Neuronal stem cell (in vitro differentiated cells): Measurements from ENCODE around the gene THSD1.
"Not testable (repeated sequence)": the region's sequence is repeated elsewhere in the genome, so short reads cannot be mapped to it uniquely, and the experiment has no call there.

ENCODE experiments used
- DNase-seq: peaks from one replicate; pipeline ENCODE4 v3.0.0-alpha.2; 2013; ENCODE audit warnings: low spot score
- H2AFZ ChIP-seq: one replicate; pipeline ENCODE4 v1.6.1; 2013; ENCODE audit warnings: mild to moderate bottlenecking, low read length, inconsistent platforms
- H2AK5ac ChIP-seq: 2 replicates; pipeline ENCODE4 v1.6.1; 2013; ENCODE audit warnings: low read depth, mild to moderate bottlenecking, inconsistent platforms, low read length, moderate library complexity, mixed read lengths
- H2BK120ac ChIP-seq: 2 replicates; pipeline ENCODE4 v1.6.1; 2013; ENCODE audit warnings: low read depth, mild to moderate bottlenecking, inconsistent platforms, low read length, moderate library complexity, mixed read lengths
- H2BK12ac ChIP-seq: one replicate; pipeline ENCODE4 v1.6.1; 2013; ENCODE audit warnings: low read length, inconsistent platforms
- H2BK15ac ChIP-seq: 2 replicates; pipeline ENCODE4 v1.6.1; 2013; ENCODE audit warnings: mild to moderate bottlenecking, low read length, inconsistent platforms, mixed read lengths
- H2BK5ac ChIP-seq: one replicate; pipeline ENCODE4 v1.6.1; 2013; ENCODE audit warnings: inconsistent platforms, mild to moderate bottlenecking, low read length, moderate library complexity
- H3K14ac ChIP-seq: one replicate; pipeline ENCODE4 v1.6.1; 2013; ENCODE audit warnings: low read length, inconsistent platforms
- H3K18ac ChIP-seq: 2 replicates; pipeline ENCODE4 v1.6.1; 2013; ENCODE audit warnings: low read length, inconsistent platforms
- H3K23ac ChIP-seq: 2 replicates; pipeline ENCODE4 v1.6.1; 2013; ENCODE audit warnings: low read depth, mild to moderate bottlenecking, mixed read lengths, low read length, inconsistent platforms; ENCODE audit not compliant: poor library complexity
- H3K27ac ChIP-seq: replicated peaks from 3 replicates; pipeline ENCODE4 v1.5.1; 2013; ENCODE audit warnings: low read length, inconsistent platforms
- H3K27me3 ChIP-seq, 3 experiments: 2 replicates each; pipeline ENCODE4 v1.6.1; 2013; ENCODE audit warnings: low read length in 3 of 3, mild to moderate bottlenecking in 2 of 3, inconsistent platforms in 1 of 3, low read depth in 1 of 3, mixed read lengths in 1 of 3, moderate library complexity in 1 of 3; ENCODE audit not compliant: control insufficient read depth in 3 of 3, insufficient read depth in 3 of 3
- H3K36me3 ChIP-seq, 2 donors: replicated peaks in 1 of 2; 2 replicates each; pipeline ENCODE4 v1.6.1; 2013; ENCODE audit warnings: low read length in 2 of 2; ENCODE audit not compliant: control insufficient read depth in 2 of 2, insufficient read depth in 2 of 2
- H3K4ac ChIP-seq: 2 replicates; pipeline ENCODE4 v1.6.1; 2013; ENCODE audit warnings: inconsistent platforms, mild to moderate bottlenecking, low read length, moderate library complexity
- H3K4me1 ChIP-seq, 2 donors: 1 replicate in 1 of 2; 2 replicates in 1 of 2; pipeline ENCODE4 v1.6.1; 2013; ENCODE audit warnings: low read length in 2 of 2, low read depth in 1 of 2; ENCODE audit not compliant: control insufficient read depth in 2 of 2, insufficient read depth in 1 of 2
- H3K4me2 ChIP-seq: one replicate; pipeline ENCODE4 v1.6.1; 2013; ENCODE audit warnings: mild to moderate bottlenecking, low read length, inconsistent platforms; ENCODE audit not compliant: insufficient read depth, poor library complexity, severe bottlenecking
- H3K4me3 ChIP-seq, 2 donors: 2 replicates each; pipeline ENCODE4 v1.5.1; 2013; ENCODE audit warnings: low read length in 2 of 2, mild to moderate bottlenecking in 2 of 2, inconsistent platforms in 1 of 2, moderate library complexity in 1 of 2
- H3K79me1 ChIP-seq: one replicate; pipeline ENCODE4 v1.6.1; 2013; ENCODE audit warnings: low read depth, mild to moderate bottlenecking, inconsistent platforms, low read length, moderate library complexity
- H3K9ac ChIP-seq: one replicate; pipeline ENCODE4 v1.6.1; 2013; ENCODE audit warnings: mild to moderate bottlenecking, low read depth, low read length, inconsistent platforms; ENCODE audit not compliant: poor library complexity
- H3K9me3 ChIP-seq, 2 donors: replicated peaks in 1 of 2; 2 replicates each; pipeline versions ENCODE3 to v1.6.1; 2013; ENCODE audit warnings: low read length in 2 of 2, mild to moderate bottlenecking in 2 of 2, inconsistent platforms in 1 of 2, low read depth in 1 of 2, mixed read lengths in 1 of 2, moderate library complexity in 1 of 2; ENCODE audit not compliant: control insufficient read depth in 2 of 2, insufficient read depth in 1 of 2
- H4K8ac ChIP-seq: one replicate; pipeline ENCODE4 v1.6.1; 2013; ENCODE audit warnings: low read depth, mild to moderate bottlenecking, inconsistent platforms, low read length, moderate library complexity
- H4K91ac ChIP-seq: one replicate; pipeline ENCODE4 v1.6.1; 2013; ENCODE audit warnings: low read length, low read depth, mild to moderate bottlenecking, inconsistent platforms; ENCODE audit not compliant: poor library complexity
- WGBS, 2 donors: extraction: QIAGEN DNeasy Blood & Tissue Kit; methylation state at CpG; one replicate each; pipeline ENCODE4 v1.1.7; 2013; ENCODE audit warnings: missing lambda C conversion rate in 2 of 2, mixed read lengths in 1 of 2; ENCODE audit not compliant: insufficient read length in 2 of 2, insufficient replicate concordance in 1 of 2; ENCODE audit errors: extremely low coverage in 2 of 2; 5-methylcytosine and 5-hydroxymethylcytosine counted together

The THSD1 gene

DNA sequence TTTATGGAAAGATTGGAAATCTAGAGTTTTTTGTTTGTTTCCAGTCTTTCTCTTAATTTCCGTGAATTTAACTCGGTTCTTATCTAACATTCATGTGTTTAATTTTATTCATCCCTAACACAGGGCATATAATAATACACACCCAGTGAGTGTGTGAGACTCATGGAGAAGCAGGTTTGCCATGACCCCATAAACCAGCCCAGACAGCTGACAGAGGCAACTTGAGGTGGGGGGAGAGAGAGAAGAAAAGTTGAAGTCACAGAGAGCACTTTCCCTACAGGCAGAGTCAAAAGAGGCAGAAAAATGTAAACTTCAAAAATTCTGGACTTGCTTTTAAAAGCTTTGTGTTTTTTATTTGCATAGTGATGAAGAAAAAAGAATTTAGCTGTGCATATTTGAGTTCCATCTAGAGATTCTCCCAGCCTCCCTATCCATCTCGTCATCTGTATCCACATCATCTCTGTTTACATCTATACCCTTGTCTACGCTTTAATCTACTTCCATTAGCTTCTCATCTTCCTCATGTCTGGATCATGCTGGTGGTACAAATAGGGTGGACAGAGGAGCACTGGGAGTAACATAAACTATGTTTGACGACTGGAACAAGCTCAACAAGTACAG is 60.2 kb downstream of the THSD1 start:
- no peak for DNase-seq
- Histone ChIP-seq H3K27ac (no peak overlapping the region), H3K14ac (no peak overlapping the region), H2AFZ (no peak overlapping the region), H3K9me3 (no peaks in the 10 kb centered on the region), H2AK5ac (no peak overlapping the region), H3K4me3 (no peak overlapping the region), H3K4me2 (no peak overlapping the region), H3K18ac (no peak overlapping the region), H3K9ac (no peak overlapping the region), H2BK120ac (no peak overlapping the region), H2BK12ac (no peak overlapping the region), H3K79me1 (no peaks in the 10 kb centered on the region), H3K27me3 (peaks cover 0 to 2% (median 0%) of the 10 kb centered on the region in 3 experiments), H2BK5ac (no peak overlapping the region), H3K4me1 (no peaks in the 10 kb centered on the region), H3K36me3 (no peaks in the 10 kb centered on the region), H4K91ac (no peak overlapping the region), H3K23ac (no peak overlapping the region), H3K4ac (no peak overlapping the region), H2BK15ac (no peak overlapping the region), H4K8ac (no peak overlapping the region)
- no CpG with 5 or more reads among the region's 5 CpGs for WGBS, 2 donors

- Histone ChIP-seq H3K23ac (no peak overlapping the region), H3K4ac (no peak overlapping the region), H3K36me3 (no peaks in the 10 kb centered on the region), H3K14ac (no peak overlapping the region), H2AK5ac (no peak overlapping the region), H3K9me3 (no peaks in the 10 kb centered on the region), H4K8ac (no peak overlapping the region), H3K4me3 (no peak overlapping the region), H3K27ac (no peak overlapping the region), H2BK5ac (no peak overlapping the region), H3K9ac (no peak overlapping the region), H3K18ac (no peak overlapping the region), H3K79me1 (no peaks in the 10 kb centered on the region), H3K27me3 (peaks cover 0 to 2% (median 0%) of the 10 kb centered on the region in 3 experiments), H4K91ac (no peak overlapping the region), H2BK120ac (no peak overlapping the region), H3K4me1 (no peaks in the 10 kb centered on the region), H2BK12ac (no peak overlapping the region), H3K4me2 (no peak overlapping the region), H2BK15ac (no peak overlapping the region), H2AFZ (no peak overlapping the region)
- no peak for DNase-seq
- WGBS, 2 donors: no CpG with 5 or more reads among the region's 3 CpGs
Observed at GRCh38 chr13:52345048-52345447, 60.9 kb downstream of the THSD1 start.

DNA sequence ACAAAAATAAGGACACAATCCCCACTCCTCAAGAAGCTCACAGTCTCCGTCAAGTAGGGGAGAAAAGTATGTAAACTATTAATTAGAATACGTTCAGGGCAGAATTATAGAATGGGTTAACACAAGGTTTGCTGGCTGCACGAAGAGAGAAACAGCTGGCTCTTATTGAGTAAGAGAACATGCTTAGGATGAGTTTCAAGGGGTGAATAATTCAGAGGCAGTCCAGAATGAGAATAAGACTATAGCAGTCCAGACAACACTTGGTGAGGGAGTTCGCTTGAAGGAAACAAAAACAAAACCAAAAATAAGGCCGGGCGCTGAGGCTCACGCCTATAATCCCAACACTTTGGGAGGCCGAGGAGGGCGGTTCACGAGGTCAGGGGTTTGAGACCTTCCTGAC is 61.9 kb downstream of the THSD1 start:
- H3K14ac ChIP-seq: no peak overlapping the region
- H2AK5ac ChIP-seq: no peak overlapping the region
- no peaks in the 10 kb centered on the region for H3K79me1 ChIP-seq
- H4K91ac ChIP-seq: no peak overlapping the region
- no peak overlapping the region for H3K23ac ChIP-seq
- no peaks in the 10 kb centered on the region for H3K36me3 ChIP-seq
- no peak overlapping the region for H4K8ac ChIP-seq
- H3K9ac ChIP-seq: no peak overlapping the region
- H3K4me3 ChIP-seq: no peak overlapping the region
- peaks cover 0 to 2% (median 0%) of the 10 kb centered on the region in 3 experiments for H3K27me3 ChIP-seq
- H2BK15ac ChIP-seq: no peak overlapping the region
- no peak overlapping the region for H2BK120ac ChIP-seq
- no peak overlapping the region for H2AFZ ChIP-seq
- no peak overlapping the region for H3K18ac ChIP-seq
- DNase-seq: no peak
- no peak overlapping the region for H2BK12ac ChIP-seq
- H3K27ac ChIP-seq: no peak overlapping the region
- no peaks in the 10 kb centered on the region for H3K4me1 ChIP-seq
- H2BK5ac ChIP-seq: no peak overlapping the region
- H3K9me3 ChIP-seq: no peaks in the 10 kb centered on the region
- no peak overlapping the region for H3K4me2 ChIP-seq
- no CpG with 5 or more reads among the region's 10 CpGs for WGBS, 2 donors
- H3K4ac ChIP-seq: no peak overlapping the region

- H3K79me1 ChIP-seq, H3K18ac ChIP-seq, H3K9me3 ChIP-seq, H2BK15ac ChIP-seq, H3K4ac ChIP-seq, H2AFZ ChIP-seq, H3K4me2 ChIP-seq, H3K23ac ChIP-seq, H3K36me3 ChIP-seq, H2BK12ac ChIP-seq, H3K9ac ChIP-seq, H2BK120ac ChIP-seq, H2AK5ac ChIP-seq, DNase-seq, H3K4me1 ChIP-seq, H3K4me3 ChIP-seq, H3K27me3 ChIP-seq, H4K91ac ChIP-seq, H3K27ac ChIP-seq, H3K14ac ChIP-seq, H2BK5ac ChIP-seq, H4K8ac ChIP-seq: not testable (repeated sequence)
- no CpG with 5 or more reads among the region's 3 CpGs for WGBS, 2 donors
Observed at GRCh38 chr13:52342203-52342602, 63.8 kb downstream of the THSD1 start.
